SKM-1 treated with dmso at 0.1 percent for 144 hours (cell line): ENCODE data around the gene HLA-DMB.
"Not testable (repeated sequence)": the region's sequence is repeated elsewhere in the genome, so short reads cannot be mapped to it uniquely, and the experiment has no call there.

Experiments
- DNase-seq: peaks from one replicate; lab custom pipeline; 2025; ENCODE audit not compliant: unreplicated experiment; lab: John Stamatoyannopoulos, UW

The HLA-DMB gene

GRCh38 chr6:32950449-32950848 lies 9.6 kb upstream of the HLA-DMB start:
- no peak for DNase-seq

GRCh38 chr6:32950010-32950409 lies 9.2 kb upstream of the HLA-DMB start:
- no peak for DNase-seq

- DNase-seq: no peak
Observed at GRCh38 chr6:32949113-32949512, 8.3 kb upstream of the HLA-DMB start.

GRCh38 chr6:32947552-32948465 lies 7.0 kb upstream of the HLA-DMB start:
- DNase-seq: peak; percentile 12

- DNase-seq: no peak
Observed at GRCh38 chr6:32946893-32947292, 6.1 kb upstream of the HLA-DMB start.

GRCh38 chr6:32945953-32946352 lies 5.1 kb upstream of the HLA-DMB start:
- DNase-seq: no peak

- peak; percentile 54 for DNase-seq
Observed at GRCh38 chr6:32945108-32945760, 4.4 kb upstream of the HLA-DMB start.

- peak; percentile 91 for DNase-seq
Observed at GRCh38 chr6:32943864-32944649, 3.2 kb upstream of the HLA-DMB start.

- not testable (repeated sequence) for DNase-seq
Observed at GRCh38 chr6:32942555-32943123, 1.8 kb upstream of the HLA-DMB start.

GRCh38 chr6:32941214-32941768 lies 463 bp upstream of the HLA-DMB start:
- peak; percentile 19 for DNase-seq

- DNase-seq: no peak
Observed at GRCh38 chr6:32938494-32938893, 2.3 kb downstream of the HLA-DMB start.

GRCh38 chr6:32937230-32937633 lies 3.6 kb downstream of the HLA-DMB start:
- DNase-seq: peak; percentile 36

GRCh38 chr6:32936239-32937152 lies 4.3 kb downstream of the HLA-DMB start:
- peak; percentile 31 for DNase-seq

- DNase-seq: no peak
Observed at GRCh38 chr6:32935551-32936238, 5.1 kb downstream of the HLA-DMB start.

GRCh38 chr6:32933661-32934085 lies 7.2 kb downstream of the HLA-DMB start:
- peak; percentile 60 for DNase-seq

GRCh38 chr6:32932132-32932868 lies 8.5 kb downstream of the HLA-DMB start:
- DNase-seq: no peak

- no peak for DNase-seq
Observed at GRCh38 chr6:32931211-32931610, 9.6 kb downstream of the HLA-DMB start.

- no peak for DNase-seq
Observed at GRCh38 chr6:32922083-32922482, 18.7 kb downstream of the HLA-DMB start.
